ENCODE measurements around the gene NDE1.

GRCh38 chr16:15650698-15651171 is 690 bp downstream of the NDE1 start:
- no peak for TF ChIP-seq CTCF (IDR thresholded peaks at IDR 0.05)
- TF ChIP-seq EZH2 (IDR thresholded peaks at IDR 0.05; ENCODE audit: borderline replicate concordance, insufficient read depth, low read depth, low read length, poor library complexity, severe bottlenecking) = no peak
